Fibroblast of upper back skin (primary cell): ENCODE data around the gene PHF14.

Experiments used
- DNase-seq: peaks from one replicate; pipeline ENCODE4 v3.0.0-alpha.2; 2013

PHF14 gene

DNA sequence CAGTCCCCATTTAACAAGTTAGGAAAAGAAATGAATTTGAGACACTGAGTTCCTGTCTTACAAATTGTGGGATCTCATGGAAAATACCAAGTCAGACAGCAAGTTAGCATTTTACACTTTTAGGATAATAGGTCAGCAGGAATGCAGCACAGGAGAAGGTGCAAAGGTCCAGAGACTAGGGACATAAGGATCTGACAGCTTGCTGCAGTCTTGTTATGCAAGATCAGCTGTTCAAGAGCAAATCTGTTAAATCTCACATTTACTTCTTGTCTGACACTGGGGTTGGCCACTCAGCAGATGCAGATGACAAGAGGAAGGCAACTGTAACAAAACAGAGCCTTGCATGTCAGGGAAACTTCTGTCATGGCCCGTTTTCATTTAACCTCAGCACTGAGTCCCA, 239.6 kb downstream of the PHF14 start:
- DNase-seq: no peak

DNA sequence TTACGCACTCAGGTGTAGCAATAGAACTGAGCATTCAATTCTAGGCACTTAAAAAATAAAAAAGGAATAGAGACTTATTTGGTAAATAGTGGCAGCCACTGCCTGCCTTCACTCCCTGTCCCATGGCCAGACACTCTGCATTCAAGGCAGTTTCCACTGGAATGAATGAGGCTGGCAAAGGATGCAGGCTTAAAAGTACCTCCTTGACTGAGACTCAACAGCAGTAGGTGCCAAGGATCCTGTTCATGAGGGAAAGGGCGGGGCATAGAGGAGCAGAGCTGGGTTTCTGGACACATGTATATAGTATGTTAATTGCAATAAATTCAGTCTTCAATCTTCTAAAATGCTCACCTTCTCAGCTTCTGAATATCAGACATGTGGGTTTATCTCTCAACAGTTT, 242.6 kb downstream of the PHF14 start:
- DNase-seq: no peak

DNA sequence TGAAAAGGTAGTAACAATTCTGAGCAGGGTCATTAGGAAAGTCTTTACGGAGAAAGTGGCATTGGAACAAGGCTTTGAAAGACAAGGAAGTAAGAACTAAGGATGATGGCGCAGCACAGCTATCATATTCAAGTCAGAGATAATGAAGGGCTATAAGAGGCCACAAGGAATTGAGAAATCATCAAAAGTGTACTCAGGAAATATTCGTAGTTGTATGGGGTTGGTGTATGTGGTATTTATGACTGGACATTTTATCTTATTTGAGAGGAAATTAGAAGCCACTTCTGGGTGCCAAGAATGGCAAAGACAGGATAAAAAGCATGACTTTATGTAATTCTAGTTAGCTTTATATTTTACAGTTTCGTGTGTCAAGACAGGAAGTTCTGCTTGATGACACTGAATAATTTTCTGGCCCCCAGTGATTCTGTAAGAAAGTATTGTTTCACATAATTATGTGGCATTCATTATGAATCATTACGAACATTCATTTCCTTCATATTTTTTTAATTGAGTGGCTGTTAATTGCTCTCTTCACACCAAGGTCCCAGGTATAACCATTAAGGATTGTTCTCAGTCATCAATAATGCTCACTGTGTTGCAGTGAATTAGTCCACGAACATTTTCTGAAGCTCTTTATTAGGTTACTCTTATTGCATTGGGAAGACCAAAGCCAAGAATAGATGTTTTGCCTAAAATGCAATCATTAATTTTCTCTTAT, 244.3 kb downstream of the PHF14 start:
- DNase-seq: no peak
